ENCODE measurements around the gene FAM83C.

Gene FAM83C

GRCh38 chr20:35281506-35282101 is 10.6 kb downstream of the FAM83C start:
- DNase-seq: no peak

DNA sequence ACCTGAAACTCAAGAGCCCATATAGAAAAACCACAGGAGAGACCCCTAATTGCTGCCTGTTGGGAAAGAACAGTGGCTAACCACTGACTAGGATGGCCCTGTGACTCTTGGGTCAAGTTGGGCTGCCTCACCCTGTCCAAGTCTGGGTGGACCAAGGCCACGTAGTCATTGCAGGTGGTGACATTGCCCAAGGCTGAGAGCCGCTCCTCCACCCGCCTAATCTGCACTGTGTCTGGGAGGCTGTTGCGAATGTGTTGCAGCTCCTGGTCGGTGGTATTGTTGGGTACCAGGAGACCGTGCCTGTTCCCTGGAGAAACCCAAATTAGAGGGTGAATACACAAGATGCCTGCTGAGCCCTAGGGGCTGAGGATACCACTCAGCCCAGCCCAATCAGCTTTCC is 11.7 kb downstream of the FAM83C start:
- no peak for DNase-seq

DNA sequence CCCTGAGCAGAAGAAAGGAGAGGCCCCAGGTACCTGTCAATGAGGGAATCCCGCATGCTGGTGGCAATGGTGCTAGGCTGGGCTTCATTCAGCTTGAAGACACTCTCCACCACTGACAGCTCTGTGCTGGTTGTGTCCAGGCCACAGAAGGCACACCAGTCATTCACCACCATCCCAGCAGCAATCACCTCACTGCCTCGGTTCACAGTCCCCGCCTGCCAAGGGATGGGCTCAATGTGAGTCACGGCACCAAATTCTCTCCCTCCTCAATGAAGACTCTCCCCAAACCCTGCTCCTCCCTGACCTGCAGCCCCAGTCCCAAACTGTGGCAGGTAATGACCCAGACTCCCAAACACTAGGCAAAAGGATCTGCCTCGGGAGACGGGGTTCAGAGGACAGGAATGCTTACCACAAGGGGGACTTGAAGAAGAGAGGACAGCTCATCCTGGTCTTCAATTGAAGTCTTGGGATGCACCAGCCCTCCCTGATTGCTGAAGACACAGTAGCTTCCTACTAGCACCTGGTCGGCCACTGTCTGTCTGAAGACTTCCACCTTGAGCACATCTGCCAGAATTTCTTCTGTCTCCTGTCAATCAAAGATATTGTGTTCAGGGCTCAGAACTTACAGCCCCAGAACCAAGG is 12.6 kb downstream of the FAM83C start:
- no peak for DNase-seq

DNA sequence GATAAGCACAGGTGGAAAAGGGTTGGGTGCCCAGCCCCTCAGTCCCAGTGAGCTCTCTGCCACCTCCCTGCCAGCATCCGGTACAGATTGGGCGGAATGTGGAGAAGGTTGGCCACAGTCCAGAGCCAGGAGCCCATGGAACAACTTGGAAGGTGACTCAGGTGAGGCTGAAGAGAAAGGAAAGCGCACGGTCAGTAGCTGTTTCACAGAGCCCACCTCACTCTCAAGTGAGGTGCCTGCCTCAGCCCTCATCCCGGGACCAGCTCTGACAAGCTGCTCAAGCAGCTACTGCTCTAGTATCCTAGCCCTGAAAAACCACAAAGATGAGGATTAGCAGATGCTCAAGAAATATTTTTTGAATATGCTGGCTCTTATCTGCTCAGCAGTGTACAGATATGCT is 13.2 kb downstream of the FAM83C start:
- no peak for DNase-seq

- peak; percentile 91 for DNase-seq
These were observed 14.5 kb downstream of the FAM83C start, which contains the start of gene MMP24OS for GRCh38 chr20:35277531-35278395. Gene MMP24OS (minus strand): TSS chr20:35278122. CDS start chr20:35277929, 193 bp downstream.

GRCh38 chr20:35277127-35277526 is 15.1 kb downstream of the FAM83C start:
- no peak for DNase-seq

- no peak for DNase-seq
These were observed 15.8 kb downstream of the FAM83C start for GRCh38 chr20:35276408-35276807.

- DNase-seq: no peak
These were observed 16.4 kb downstream of the FAM83C start for GRCh38 chr20:35275741-35276251.

DNA sequence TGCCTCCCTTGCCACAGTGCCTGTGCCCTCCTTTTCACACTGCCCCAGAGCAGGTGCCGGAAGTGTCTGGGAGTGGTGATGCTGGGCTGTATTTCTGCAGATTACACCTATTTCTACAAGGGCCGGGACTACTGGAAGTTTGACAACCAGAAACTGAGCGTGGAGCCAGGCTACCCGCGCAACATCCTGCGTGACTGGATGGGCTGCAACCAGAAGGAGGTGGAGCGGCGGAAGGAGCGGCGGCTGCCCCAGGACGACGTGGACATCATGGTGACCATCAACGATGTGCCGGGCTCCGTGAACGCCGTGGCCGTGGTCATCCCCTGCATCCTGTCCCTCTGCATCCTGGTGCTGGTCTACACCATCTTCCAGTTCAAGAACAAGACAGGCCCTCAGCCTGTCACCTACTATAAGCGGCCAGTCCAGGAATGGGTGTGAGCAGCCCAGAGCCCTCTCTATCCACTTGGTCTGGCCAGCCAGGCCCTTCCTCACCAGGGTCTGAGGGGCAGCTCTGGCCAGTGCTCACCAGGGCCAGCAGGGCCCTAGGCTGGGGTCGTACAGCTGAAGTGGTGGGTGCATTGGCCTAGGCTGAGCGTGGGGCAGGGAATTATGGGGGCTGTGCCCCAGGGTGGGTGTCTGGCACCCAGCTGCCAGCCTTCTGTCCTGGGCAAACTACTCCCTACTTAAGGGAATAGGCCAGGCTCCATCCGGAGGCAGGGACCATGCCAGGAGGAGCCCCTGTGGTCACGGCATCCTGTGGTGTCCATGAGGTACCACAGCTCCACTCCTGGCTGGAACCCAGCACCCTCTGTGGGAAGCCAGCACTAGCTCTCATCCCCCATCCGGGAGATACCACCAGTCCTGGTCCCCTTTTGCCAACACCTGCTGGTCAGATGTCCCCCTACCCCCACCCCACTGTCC is 17.8 kb downstream of the FAM83C start:
- DNase-seq: no peak

DNA sequence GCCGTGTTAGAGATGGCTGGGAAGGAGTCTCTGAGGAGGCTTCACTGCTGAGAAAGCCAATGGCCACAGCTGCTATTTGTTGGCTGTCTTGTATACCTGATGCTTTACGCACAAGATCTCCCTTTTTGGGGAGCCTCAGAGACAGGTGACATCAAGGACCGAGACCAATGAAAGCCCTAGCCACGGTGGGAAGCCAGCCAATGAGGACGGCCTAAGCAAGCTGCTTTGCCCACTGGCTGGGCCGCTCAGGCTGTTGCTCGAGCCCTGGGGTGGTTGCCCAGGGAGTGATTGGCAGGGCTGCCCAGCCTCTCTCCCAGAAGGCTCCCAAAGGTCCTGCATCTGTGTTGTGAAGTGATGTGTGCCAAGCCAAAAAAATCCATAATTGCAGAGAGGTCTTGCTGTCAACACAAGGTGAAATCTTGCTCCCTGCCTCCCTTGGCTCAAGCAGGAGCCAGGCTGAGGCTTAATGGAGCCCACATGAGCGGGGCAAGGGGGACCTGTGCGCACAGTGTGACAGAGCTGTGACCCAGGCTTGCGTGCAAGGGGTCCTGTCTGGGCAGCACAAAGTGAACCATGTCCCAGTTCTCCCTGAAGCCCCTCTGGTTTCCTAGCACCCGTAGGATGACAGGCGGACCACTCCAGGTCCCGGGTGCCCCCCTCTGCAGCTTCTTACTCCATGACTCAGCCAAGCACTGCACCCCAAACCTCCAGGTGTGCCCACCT is 18.6 kb downstream of the FAM83C start:
- DNase-seq: no peak

DNA sequence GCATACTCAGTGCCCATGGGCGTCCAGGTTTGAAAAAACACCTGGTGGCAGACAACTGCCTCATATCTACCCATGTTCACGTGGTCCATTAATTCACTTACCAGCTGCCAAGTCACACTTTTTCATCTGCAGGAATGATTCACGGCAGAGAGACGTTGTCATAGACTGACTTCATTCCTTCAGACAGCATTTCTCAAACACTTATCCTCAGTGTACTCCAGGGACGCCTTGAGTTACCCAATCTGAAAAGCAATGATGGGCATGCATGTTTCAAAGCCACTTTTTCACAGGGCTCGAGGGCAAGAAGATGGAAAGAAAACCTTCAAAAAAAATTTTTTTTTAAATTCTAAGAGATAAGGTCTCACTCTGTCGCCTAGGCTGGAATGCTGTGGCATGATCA is 20.3 kb downstream of the FAM83C start:
- DNase-seq: peak; percentile 60

DNA sequence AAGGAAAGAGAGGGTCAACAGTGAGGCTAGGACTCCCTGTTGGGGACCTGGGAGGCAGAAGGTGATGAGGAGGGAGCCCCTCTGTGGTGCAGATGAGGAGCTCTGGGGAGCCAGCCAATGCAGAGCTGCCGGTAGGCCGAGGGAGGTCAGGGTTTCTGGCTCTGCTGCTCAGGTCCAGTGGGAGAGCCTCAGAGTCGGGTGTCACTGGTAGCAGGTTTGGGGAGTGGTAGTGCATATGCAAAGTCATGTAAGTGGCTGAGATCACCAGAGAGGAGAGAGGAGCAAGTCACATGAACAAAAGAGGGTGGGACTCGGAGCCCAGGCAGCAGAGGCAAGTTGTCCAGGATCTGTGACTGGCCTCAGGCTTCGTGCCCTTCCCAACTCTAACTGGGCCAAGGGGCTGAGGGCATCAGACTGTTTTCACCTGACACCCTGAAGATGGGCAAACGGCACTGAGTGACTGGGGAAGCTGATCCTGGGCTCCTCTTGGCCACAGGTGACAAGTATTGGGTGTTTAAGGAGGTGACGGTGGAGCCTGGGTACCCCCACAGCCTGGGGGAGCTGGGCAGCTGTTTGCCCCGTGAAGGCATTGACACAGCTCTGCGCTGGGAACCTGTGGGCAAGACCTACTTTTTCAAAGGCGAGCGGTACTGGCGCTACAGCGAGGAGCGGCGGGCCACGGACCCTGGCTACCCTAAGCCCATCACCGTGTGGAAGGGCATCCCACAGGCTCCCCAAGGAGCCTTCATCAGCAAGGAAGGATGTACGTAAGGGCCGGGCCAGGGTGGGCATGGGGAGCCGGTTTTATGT is 20.9 kb downstream of the FAM83C start:
- DNase-seq: no peak

GRCh38 chr20:35270021-35270902 is 22.0 kb downstream of the FAM83C start:
- DNase-seq: no peak

GRCh38 chr20:35269055-35269781 is 23.0 kb downstream of the FAM83C start:
- peak; percentile 75 for DNase-seq

- no peak for DNase-seq
These were observed 25.1 kb downstream of the FAM83C start for GRCh38 chr20:35267092-35267491.

- DNase-seq: peak; percentile 48
These were observed 27.5 kb downstream of the FAM83C start for GRCh38 chr20:35264755-35265154.

DNA sequence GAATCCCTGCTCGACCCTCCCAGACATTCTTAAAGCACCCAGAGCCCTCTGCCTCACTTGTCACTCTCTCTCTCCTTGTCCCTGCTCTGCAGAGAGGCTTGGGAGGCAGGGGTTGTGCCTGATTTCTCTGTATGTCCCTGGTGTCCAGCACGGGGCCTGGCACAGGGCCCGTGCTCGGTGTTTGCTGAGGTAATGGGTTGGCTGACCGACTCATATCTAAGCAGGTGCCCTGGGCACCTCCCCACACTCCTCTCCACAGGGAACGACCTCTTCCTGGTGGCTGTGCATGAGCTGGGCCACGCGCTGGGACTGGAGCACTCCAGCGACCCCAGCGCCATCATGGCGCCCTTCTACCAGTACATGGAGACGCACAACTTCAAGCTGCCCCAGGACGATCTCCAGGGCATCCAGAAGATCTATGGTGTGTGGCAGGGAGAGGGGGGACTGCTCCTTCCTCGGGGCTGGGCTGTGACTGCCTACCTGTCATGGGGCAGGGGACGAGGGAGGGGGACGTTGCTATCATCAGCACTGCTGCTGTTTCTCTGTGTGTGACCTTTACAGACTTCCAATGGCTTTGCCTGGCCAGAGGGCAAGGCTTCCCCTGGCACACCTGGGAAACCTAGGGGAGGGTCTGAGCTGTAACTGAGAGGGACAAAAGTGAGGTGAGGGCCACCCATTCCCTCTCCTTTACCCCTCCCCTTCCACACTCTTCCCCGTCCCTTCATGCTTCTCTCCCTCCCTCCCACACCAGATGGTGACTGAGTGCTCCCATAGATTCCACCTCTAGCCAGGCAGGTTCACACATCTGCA is 28.5 kb downstream of the FAM83C start:
- DNase-seq: no peak

All from EL (cell line).